Astrocyte of the hippocampus (primary cell): ENCODE measurements around the gene PSMF1.
A peak's percentile ranks its signal among the peaks of the same experiment; 100 is the strongest.
"Not testable (repeated sequence)": the region's sequence is repeated elsewhere in the genome, so short reads cannot be mapped to it uniquely, and the experiment has no call there.

Experiments used
- DNase-seq: peaks from one replicate; pipeline ENCODE4 v3.0.0; 2011; ENCODE audit warnings: low read depth, low spot score

PSMF1 gene

GRCh38 chr20:1212607-1213396 is 94.4 kb downstream of the PSMF1 start:
- DNase-seq, result peak; percentile 74

DNA sequence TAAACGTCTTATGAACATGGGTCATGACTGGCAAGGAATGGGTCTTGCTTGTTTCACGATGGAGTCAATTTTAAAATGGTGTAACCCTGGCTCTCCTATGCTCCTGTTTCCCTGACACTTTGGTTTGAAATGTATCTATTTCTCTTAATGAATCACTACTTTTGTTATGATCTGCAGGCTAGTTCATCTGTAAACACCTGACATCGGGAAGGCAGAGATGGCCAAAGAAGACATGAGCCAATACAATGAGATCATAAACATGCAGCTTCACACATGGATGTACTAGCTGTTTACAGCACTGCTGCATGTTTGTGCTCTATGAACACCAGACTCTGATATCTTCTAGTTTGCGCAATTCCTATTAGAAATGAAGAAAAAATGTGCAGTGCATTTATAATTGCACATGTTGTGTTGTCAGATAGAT is 96.4 kb downstream of the PSMF1 start:
- DNase-seq, result no peak

GRCh38 chr20:1215386-1216170 is 97.2 kb downstream of the PSMF1 start:
- no peak for DNase-seq

- not testable (repeated sequence) for DNase-seq
Observed at GRCh38 chr20:1216527-1217427, 98.4 kb downstream of the PSMF1 start.
